NCI-H526 treated with DMSO at 0.1 percent for 48 hours (cell line): Measurements from ENCODE around the gene SH3TC1.

ENCODE experiments used
- DNase-seq: peaks from one replicate; lab custom pipeline; 2025; lab: John Stamatoyannopoulos, UW

Gene SH3TC1

DNA sequence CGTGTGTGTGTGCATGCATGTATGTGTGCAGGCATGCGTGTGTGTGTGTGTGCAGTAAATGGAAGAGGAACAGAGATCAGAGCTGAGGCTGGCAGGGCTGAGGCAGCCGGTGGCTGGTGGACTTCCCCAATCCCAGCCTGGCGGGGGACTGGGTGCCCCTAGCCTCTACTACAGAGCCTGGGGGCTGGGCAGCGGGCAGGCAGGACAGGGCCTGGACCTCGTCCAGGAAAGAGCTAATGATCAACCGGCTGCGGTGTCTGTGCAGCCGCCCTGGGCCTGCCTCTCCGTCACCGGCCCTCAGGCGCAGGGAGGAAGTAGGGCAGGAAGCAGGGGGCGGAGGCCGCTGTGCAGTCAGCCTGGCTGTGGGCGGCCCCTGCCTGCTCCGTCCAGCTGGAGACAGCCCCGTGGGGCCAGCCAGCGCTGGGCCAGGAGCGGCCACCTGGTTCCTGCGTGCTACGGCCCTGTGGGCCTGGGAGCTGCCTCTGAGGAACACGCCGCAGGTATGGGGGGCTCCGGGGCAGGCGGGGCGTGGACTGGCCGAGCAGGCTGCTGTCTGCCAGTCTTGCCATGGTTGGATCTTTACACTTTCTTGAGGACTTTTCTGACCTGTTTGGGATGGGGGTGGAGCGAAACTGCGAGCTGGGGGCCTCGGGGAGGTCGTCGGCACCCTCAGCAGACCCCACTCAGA, at the start of gene SH3TC1:
TSS of gene SH3TC1 (plus strand) at position 385 of the 688 bp plus-strand sequence. CDS start 5,905 bp downstream, outside the sequence.
- no peak for DNase-seq

DNA sequence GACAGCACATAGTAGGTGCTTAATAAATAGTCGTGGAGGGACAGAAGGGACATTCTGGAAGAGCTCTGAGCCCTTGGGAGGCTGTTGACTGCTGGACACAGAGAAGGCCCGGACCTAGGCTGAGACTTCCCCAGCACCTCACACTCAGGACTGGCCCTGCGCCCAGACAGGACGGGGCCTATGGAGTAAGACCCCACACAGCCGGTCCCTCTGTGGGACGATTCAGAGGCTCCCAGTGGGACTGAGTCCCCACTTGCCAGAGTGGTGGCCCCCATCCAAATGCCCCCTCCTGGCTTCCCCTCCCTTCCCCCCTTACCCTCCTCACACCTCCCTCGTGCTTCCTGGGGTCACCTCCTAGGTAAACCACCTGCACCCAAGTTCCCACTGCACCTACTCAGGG, 49.4 kb upstream of the SH3TC1 start:
- no peak for DNase-seq

DNA sequence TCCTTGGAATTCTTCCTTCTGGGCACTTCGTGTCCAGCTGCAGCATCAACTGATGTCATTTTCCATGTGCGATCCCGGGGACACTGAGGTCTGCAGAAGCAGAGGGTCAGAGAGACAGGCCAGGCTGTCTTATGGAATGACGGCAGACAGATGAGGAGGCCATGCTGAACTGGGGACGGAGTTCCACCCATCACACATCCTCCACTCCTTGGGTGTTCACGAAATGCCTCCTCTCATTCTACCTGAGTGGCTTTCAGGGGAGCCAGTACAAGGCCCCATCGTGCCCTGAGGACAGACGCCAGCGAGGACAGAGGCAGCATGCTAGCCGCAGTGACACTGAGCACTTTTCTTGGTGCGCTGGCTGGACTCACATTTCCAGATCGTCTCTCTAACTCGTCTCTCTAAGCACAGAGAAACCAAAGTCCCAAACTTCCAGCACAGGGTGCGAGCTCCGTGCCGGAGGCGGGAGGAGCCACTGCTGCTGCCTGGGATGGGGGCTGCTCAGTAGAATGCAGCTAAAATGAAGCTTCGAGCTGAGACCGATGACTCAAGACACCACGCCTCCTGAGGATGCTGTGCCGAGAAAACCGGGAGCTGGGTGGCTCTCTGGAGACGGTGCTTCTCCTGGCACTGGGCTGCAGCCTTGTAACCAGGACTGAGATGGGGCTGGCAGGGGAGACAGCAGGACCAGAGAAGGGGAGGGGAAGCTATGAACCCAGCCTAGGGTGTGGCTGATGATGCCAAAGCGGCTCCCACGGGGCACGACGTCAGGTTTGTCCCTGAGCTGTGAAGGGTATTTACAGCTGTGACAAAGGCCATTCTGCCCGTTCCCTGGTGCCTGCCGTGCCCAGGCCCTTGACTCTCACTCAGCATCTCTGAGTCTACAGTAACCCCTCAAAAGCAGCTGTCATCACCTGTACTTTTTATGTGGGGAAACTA, 48.7 kb upstream of the SH3TC1 start:
- DNase-seq, result no peak

DNA sequence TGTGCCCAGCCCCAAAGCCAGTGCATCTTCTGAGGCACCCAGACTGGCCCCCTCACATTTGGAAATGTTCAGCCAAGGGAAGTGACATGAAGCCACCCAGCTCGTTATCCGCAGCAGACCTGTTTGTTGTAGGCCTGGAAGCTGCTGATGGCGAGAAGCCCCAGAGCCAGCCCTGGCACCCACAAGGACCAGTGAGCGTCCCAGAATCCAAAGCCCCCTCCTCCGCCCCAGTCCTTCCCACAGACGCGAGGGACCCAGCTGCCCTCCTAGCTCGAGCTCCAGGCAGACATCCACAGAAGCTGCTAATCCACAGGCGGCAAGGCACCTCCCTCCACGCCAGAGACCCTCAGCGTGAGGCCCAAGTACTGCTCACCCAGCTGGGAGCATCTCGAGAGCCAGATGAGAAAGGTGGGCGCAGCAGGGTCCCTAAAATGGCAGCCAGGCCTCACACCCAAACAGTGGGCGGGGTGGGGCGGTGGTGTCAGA, 47.9 kb upstream of the SH3TC1 start:
- no peak for DNase-seq

DNA sequence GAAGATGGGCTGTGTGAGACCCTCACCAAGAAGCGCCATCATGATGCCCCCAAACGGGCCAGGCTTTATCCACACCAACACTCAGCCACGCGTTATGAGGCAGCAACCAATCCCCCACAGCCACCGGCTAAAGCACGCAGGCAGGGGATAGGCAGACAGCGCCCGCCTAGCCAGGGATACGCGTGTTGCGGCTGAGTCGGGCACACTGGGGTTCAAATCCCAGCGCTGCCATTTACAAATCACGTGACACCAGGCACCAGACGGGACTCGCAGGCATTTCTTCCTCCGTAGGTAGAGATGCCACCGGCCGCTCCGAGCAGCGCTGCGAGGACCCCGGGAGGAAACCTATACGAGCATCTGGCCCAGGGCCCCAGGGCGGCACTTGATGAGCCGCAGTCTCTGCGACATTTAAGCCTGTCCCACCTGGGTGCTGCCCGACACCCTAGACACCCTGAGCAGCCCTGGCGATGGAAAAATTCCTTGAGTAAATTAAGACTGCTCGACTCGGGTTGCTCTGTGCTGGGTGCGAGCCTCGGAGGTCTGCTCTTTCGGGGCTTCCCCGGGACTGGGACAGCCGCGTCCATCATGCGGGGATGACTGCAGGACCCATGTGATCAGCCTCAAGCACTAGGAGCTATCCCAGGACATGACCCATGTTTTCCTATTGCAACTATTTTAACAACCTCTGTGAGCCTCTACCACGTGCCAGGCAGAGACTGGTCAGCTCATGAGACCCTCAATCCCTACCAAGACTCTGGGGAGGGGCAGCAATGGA, 46.8 kb upstream of the SH3TC1 start:
- no peak for DNase-seq

DNA sequence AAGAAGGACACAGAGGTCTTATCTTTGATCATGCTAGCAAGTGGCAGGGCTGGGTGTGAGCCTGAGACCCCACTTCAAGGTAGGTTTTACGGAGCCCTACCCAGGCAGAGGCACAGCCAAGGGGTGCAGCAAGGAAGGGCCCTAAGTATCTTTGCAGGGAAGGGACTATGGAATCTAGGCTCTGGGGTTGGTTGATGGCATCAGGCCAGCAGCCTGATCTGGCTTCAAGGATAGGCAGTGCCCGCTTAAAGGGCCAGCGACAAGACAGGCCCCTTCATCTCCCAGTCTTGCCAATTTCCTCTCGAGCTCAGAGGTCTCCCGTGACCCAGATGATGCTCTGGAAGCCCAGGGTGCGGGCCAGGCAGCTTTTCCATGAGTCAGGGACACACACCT, 46.2 kb upstream of the SH3TC1 start:
- DNase-seq, result no peak

DNA sequence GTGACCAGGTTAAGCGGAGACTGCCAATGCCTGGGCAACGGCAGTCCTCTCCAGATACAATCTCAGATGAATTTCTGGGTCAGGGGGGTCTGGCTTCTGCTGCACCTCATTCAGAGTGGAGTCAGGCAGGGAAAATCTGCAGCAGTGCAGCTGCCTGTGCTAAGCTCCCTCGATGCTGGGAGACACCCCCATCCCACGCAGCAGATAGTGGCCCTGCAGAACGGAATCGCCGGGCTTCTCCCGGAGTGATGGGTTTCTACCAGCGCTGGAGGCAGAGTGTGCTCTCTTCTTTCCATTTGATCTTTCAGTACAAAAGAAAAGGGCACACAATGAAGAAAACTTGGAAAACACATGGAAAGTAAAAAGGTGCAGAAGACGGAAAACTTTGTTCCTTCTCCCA, 45.6 kb upstream of the SH3TC1 start:
- no peak for DNase-seq

DNA sequence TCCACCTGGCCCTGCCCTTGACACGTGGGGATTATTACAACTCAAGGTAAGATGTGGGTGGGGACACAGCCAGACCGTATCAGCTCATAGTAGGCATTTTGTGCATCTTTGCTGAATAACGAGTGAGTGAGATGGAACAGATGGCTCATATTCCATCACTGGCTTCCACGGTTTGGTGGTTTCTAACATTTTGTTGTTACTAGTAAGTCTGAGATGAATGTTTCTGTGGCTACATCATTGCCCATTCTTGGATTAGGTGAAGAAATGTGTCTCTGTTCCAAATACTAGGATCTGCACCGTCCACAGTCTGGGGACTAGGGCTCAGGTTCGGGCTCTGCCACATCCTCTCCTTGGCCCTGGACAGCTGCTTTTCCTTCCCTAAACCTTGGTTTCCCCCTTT, 44.0 kb upstream of the SH3TC1 start:
- DNase-seq, result no peak

DNA sequence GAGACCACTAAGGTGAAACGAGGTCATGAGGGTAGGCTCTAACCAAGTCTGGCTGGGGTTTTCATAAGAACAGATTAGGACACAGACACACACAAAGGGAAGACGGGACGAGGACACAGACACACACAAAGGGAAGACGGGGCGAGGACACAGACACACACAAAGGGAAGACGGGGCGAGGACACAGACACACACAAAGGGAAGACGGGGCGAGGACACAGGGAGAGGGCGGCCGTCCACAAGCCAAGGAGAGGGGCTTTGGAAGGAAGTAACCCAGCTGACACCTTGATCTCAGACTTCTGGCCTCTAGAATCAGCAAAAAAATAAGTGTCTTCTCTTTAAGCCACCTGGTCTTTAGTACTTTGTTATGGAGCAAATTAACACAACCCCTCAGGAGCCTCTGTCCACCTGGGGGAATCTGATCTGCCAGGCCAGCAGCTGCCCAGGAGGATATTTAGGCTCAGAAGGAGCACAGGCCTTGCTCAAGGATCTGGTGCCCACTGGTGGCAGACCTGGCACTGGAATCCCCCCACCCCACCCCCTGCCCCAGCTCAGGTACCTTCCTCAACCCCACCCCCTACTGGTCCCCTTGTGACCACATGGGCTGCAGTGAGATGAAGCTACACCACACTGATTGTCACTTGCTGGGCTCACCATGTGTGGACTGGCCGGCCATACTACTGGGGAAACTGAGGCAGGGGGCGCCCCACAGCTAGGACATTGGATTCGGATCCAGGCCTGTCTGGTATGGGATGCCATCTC, 43.2 kb upstream of the SH3TC1 start:
- DNase-seq, result no peak

DNA sequence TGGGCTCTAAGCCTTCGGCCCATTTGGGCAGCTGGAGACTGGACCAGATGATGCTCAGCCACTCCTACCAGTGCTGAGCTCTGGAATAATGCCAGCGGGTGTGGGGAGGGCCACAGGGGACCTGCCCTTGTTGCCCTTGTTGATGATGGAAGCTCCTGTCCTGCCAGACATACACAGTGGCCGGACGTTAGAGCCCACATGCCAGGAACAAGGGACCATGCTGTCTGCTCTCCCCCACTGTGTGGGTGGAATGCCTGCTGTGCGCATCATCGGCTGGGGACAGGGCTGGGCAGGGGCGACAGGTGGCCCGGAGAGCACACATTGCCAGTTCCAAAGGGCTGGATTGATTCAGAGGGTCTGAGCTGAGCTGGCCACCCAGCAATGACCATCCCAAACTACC, 42.5 kb upstream of the SH3TC1 start:
- no peak for DNase-seq

DNA sequence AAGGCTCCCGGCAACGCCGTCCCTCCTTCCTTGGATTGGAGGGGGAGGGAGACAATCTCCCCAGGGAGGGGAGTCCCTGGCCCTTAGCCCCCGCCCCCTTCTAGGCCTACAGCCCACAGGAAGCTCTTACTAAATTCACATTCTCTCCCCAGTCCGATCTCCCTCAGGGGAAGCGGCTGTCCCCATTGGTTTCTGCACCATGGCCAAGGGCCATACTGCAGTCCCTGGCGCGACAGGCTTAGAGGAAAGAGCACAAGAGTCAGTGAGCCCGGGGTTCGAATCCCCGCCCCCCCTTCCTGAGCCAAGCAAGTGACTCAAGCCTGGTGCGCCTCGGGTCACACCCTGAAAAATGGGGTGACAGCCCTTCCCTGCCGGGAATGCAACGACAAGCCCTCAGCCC, 41.6 kb upstream of the SH3TC1 start:
- DNase-seq, result no peak

DNA sequence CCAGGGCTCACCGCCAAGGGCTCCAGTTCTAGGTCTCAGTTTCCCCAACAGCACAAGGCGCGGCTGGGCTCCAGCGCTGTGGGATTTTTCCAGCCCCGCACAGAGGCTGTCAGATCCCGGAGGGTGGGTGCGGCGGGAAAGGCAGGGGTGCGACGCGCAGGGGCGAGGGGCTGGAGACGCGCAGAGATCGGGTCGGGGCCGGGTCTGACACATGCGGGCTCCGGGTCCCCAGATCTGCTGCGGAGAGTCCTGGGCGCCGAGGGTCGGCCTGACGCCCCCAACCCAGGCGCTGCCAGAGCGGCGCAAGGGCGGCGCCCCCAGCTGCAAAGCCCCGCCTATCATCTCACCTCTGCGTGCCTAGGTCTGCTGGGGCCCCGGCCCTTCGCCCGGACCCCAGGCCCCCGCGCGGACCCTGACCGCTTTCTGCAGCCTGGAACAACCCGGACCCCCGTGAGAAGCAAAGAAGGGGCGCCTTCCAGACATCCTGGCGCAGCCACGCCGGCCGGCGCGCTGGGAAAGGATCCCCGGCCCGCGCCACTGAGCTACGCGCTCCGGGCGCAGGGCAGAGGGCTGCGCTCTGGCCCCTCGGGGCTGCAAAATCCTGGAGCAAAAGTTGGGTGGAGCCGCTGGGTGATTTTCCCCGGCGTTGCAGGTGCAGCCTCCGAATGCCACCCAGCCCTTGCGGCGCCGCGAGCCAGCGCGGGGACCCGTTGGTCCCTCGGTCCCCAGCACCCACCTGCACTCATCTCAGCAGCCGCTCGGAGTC, 41.0 kb upstream of the SH3TC1 start:
- no peak for DNase-seq

DNA sequence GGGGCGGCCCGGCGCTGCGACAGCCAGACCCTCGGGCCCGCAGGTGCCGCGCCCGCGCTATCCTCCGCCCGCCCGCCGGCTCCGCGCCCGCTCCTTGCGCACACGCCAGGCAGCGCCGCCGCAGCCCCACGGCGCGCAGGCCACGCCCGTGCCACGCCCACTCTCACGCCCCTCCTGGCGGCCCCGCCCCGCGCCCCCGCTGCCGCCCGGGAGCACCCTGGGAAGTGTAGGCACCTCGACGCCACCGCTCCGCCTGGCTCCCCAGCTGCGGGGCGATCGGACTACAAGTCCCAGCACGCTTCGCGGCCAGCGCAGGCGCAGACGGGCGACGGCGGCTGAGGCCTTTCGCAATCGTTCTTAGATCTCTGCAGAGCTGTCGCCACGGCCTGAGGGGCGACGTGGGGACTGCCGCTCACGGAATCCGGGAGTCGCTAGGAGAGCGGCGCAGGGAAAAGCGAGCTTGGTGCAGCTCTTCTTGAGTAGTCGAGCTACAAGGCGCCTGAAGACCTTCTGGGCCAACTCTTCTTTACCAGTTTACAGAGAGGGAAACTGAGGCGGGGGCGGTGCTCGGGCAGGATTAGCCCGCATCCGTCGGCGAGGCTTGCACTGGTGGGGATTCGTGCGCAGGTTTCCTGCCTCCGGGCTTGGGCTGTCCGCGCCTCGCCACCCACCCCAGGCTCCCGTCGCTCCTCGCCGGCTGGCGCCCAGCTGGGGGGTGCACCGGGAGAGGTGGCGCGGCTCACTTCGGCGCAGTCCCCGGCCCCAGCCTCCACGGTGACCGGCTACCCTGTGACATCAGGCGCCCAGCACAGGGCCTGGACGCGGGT, 40.2 kb upstream of the SH3TC1 start, which contains the start of gene ABLIM2:
TSS of gene ABLIM2 (minus strand) at position 104 of the 827 bp plus-strand sequence. CDS start 124 bp downstream, outside the sequence.
- DNase-seq, result peak; percentile 95

DNA sequence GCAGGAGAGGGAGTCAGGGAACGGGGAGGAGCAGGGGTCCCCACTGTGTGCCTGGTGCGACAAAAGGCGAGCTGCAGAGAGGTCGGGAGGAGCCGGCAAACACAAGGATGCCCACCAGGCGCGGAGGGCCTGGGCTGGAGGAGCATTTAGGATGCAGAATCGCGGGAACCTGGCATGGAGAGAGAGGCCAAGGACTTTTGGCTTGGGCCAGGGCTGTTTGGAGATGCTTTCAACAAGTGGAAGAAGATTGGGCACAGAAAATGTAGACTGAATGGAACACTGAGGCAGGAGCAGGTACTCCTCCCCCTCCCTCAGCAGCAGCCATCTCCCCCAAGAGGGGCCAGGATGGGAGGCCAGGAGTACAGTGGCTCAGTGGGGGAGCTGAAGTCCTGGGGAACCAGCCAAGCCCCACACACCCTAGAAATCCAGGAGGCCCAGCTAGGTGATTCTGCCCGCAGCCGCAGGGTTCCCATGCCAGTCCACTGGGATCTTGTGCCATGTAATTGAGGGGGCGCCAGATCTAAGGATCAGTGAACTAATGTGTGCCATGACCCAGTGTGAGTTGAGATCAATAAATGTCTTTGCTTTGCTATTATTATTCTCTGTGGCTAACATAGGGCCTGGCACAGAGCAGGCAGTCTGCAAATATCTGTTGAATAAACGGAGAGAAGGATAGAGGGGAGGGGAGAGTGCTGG, 39.4 kb upstream of the SH3TC1 start:
- no peak for DNase-seq

DNA sequence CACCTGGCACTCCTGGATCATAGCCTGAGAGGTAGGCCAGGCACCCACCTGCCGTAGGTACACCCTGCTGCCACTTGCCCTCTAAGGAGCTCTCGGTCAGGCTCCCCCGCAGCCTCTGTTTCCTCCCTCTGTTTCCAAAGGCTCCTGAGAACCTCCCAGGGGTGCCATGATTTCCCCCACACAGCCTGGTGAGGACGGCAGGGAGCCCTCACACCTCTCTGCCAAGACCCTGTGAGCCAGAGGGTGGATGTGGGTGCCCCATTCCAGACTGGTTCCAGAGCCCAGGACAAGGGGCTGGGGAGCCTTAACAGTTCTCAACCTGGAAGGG, 38.9 kb upstream of the SH3TC1 start:
- DNase-seq, result no peak

DNA sequence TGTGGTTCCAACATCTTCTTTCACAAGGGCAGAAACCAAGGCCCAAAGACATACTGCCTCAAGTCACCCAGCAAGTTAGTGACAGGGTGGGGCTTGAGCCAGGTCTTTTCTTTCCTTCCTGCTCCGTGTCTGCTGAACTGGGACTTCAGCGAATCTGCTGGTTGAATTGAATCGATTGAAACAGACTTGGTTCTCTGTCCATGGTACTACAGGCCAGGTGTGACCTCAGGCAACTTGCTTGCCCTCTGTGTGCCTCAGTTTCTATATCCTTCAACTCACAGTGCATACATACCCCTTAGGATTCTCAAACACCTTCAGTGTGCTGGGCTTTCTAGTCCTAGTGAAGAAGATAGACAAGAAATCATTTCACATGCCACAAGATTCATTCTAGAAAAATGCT, 38.5 kb upstream of the SH3TC1 start:
- DNase-seq, result no peak

DNA sequence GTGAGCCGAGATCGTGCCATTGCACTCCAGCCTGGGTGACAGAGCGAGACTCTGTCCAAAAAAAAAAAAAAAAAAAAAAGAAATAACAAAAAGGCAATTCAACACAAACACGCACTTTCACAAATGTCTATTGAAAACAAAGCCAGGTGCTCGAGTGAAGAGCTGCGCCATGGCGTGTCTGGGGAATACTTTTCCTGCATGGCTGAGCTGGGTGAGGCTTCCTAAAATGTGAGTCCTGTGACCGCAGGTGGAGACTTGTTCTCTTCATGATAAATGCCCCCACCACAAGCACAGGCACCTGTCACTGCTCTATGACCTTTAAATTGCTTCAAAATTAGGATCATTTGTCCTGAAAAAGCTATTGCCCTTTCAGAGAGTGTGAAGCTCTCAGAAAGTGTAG, 36.5 kb upstream of the SH3TC1 start:
- DNase-seq, result no peak

DNA sequence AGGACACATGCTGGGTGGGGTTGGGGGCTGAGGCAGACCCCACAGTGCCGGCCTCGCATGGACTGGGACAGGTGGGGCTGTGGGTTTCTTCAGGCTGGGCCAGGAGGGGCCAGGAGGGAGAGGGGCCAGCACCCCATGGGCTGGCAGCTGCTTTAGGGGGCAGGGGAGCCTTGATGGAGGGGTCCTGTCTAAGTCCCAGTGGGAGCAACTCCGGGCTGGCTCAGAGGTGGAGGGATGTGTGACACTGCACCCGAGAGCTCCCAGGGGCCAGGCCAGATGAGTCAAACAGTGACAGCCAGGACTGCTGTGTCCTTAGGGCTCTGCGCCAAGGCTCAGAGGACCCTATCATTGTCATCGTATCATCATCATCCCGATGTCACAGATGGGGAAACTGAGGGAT, 36.1 kb upstream of the SH3TC1 start:
- no peak for DNase-seq

DNA sequence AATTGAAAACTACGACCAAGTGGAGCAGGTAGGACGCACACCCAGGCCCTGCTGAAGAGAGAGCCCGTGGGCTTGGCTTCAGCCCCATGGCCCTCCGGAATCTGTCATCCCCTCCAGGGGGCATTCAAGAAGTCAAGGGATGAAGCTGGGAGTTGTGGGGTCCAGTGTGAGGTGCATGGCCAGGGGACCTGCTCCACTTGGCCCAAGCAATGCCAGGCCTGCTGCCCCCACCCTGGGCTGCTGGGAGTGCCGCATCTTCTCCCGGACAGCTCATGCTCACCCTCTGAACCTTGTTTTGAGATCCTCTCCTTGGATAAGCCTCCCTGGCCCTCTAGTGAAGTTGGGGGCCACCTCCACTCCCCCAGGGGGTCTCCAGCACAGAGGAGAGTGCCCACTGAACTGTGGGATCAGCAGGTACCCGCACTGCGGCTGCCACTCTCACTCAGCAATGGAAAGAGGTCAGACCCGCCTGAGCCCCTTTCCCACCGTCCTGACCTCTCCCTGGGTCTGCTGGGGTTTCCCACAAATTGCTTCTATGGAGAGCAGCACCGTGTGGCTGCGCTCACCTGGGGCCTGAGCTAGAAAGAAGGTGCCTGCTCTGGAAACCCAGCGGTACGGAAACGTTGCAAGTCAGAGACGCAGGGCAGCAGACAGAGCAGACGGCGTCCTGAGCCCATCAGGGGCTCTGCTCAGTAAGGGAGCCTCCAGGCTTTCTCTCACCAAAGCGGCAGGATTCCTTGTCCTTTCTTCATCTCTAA, 35.5 kb upstream of the SH3TC1 start:
- no peak for DNase-seq
